Stimulated activated CD4-positive, alpha-beta T cell treated with anti-CD3 and anti-CD28 coated beads, Interleukin-12 subunit alpha, Interleukin-12 subunit beta, amount 100 ng/mL, for 4 hours (primary cell): ENCODE measurements around the gene ITPR1.
"Not testable (repeated sequence)": the region's sequence is repeated elsewhere in the genome, so short reads cannot be mapped to it uniquely, and the experiment has no call there.

Experiments used
- DNase-seq: peaks from one replicate; pipeline ENCODE4 v3.0.0-alpha.2; 2020

The ITPR1 gene

GRCh38 chr3:4749567-4750002, 256.4 kb downstream of the ITPR1 start:
- no peak for DNase-seq

- no peak for DNase-seq
Observed at GRCh38 chr3:4750306-4750968, 257.3 kb downstream of the ITPR1 start.

DNA sequence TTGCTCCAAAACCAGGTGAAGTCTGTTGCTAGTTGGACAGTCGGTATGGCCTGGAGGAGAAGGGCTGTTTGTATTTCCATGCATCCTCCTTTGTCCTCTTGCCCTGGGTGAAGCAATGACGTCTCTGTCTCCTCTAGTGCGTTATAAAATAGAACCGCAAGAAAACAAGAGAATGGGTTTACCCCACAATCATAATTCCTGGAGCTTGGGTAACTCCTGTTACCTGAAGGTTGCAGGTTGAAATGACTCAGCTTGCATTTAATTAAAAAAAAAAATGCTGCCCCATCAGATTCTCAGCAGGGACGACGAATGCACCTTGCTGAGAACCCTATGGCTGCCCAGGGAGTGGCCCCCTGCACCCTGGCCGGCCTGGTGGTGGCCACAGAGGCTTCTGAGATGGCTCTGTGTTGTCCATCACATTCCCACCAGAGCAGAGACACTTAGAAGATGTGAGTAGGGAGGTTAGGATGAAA, 257.9 kb downstream of the ITPR1 start:
- no peak for DNase-seq

DNA sequence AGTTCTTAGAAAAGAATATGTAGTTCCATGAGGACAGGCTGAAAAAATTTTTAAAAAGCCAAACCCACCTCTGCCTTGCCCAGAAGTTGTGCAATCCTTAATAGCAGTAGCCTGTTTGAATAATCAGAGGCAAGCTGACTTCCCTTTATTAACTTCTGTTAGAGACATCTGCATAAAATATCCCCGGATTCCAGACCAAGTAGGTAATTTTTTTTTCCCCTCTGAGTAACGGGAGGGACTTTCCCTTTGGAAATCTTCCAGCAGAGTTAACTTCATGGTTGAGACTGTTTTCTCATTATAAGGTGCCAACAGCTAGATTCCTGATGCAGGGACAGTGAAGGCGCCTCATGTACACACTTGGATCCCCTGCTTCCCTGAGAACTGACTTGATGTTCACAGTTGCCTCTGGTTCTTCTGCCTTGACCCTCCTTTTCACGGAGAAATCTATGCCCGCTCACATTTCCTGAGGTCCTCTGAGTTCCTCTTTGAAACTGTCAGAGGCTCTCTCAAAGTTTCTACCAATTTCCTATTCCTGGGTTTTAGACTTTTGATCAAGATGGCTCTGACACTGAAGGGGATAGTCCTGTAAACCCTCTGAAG, 258.5 kb downstream of the ITPR1 start:
- DNase-seq = no peak

GRCh38 chr3:4752201-4753072, 259.3 kb downstream of the ITPR1 start:
- no peak for DNase-seq

DNA sequence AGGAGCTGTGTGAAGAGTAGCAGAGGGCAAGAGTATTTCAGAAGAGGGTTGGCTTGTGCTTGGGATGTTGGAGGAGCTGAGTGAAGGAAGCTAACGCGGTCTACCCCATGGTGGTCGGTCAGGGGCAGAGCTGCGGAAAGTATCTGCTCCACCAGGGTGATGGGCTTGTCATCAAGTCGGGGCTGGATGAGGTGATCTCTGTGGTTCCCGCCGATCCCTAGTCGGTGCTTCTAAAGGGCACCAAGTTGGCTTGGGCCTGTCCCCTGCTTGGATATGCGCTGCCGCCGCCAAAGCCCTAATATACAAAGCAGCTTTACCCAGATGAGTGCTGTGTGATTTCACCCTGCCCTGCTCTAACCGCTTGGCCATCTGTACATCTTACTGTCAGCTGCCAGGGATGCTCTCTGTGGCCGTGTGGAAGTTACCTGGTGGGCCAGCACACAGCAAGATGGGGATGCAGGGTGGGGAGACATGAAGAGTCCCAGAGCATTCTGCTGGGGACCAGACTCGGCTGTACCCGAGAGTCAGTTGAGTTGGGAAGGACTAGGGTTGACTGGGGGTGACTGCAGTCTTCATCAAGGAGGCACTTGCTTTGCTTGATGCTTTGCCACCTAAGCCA, 260.0 kb downstream of the ITPR1 start:
- no peak for DNase-seq

DNA sequence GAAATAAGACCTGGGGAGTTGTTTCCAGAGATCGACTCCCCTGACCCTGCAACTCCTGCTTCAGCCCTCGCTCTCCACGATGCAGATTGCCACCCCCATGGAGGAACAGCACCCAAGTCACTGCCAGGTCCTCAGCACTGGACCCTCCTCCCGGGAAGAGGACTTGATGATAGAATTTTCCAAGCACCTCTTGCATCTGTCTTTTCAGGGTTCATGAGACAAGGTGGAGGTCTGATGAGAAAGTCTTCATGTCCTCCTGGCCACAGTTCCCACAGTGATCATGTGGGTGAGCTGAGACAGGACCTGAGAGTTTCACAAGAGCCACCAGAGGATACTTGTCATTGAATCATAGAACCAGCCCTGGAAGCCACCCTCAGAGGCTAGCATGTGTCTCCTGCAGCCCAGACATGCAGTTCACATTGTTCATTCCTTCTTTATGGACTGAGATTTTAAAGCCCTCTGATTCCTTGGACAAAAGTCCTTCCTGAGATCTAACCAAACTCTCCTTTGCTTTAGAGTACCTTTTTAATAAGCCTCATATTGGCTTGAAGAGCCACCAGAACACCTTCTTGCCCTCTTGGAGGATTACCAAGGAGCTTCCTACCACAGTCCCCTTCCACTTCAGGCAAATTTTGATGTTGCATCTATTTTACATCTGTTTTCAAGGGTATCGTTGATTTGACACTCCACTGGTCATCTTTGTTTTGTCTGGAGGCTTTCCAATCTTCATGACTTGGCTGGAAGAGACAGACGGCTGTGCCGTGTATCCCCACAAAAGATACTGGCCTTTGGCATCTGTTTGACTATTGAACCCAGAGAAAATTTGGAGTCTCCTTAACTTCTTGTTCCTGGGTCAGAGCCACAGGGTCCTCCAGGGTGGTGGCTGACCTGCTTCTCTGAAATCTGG, 261.3 kb downstream of the ITPR1 start:
- no peak for DNase-seq

DNA sequence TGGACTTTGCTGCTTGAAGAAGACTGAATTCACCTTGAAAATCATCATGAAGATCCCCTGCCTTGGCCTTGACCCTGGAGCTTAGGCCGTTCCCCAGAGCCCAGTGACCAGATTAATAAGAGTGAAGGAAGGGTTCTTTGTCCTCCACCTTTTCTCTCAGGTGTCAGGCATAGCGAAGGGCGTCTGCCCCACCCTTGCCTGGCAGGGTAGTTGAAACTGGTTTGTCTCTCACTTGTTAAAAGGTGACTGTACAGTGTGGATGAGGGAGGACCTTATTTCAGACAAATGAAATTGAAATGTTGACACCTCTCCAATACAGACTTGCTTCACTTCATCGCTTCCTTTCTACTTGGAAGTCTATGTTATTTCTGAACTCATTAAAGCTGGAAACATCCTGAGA, 262.4 kb downstream of the ITPR1 start:
- DNase-seq = no peak

DNA sequence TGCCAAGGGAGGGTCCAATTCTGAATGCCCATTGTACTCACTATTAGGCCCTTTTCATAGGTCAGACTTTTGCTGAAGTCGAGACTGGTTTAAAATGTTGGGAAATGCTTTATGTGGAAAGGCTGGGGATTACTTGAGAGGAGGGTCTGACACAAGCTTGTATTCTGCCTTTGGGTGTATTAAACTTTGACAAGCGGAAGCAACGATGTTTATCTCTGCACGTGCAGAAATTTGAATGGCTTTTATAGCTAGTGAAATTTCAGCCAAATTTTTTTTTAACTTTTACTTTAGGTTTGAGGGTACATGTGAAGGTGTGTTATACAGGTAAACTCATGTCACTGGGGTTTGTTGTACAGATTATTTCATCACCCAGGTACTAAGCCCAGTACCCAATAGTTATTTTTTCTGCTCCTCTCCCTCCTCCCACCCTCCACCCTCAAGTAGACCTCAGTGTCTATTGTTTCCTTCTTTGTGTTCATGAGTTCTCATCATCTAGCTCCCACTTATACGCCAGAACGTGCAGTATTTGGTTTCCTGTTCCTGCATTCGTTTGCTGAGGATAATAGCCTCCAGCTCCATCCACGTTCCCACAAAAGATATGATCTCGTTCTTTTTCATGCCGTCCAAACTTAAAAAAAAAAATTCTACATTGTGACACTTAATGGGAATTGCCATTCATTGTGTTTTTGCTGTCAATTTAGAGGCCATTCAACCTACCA, 263.1 kb downstream of the ITPR1 start:
- no peak for DNase-seq

GRCh38 chr3:4756855-4757574, 263.9 kb downstream of the ITPR1 start:
- no peak for DNase-seq

- DNase-seq = no peak
Observed at GRCh38 chr3:4757575-4758248, 264.6 kb downstream of the ITPR1 start.

- no peak for DNase-seq
Observed at GRCh38 chr3:4758249-4758860, 265.2 kb downstream of the ITPR1 start.

DNA sequence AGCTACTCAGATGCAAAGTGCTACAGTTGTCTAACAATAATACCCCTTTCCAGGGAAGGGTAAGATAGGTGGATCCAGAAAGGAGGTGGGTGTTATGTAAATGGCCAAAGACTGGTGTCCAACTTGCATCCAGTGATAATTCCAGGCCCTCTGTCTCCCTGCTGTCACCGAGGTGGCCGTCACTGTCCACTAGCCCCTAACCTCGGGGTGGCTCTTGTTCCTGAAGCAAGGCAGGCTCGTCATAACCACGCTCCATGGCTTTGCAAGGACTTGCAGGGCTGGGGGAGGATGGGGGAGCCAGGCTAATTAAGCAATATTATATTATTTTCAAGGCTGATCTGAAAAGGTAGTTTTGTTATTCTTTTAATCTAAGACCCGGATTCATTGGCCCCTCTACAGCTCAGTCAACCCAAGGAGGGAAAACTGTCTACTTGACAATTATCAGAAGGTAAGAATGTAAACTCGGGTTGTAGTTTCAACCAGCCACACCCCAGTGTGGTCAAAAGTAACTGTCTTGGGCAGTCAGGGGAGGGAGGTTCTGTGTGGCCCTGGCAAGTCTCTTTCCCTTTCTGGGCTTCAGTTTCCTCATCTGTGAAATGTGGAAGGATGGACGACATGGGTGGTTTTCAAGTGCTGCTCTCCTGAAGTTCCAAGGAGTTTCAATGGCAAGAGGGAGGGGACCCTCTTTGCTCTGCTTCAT, 266.0 kb downstream of the ITPR1 start:
- no peak for DNase-seq

GRCh38 chr3:4759689-4760312, 266.7 kb downstream of the ITPR1 start:
- no peak for DNase-seq

DNA sequence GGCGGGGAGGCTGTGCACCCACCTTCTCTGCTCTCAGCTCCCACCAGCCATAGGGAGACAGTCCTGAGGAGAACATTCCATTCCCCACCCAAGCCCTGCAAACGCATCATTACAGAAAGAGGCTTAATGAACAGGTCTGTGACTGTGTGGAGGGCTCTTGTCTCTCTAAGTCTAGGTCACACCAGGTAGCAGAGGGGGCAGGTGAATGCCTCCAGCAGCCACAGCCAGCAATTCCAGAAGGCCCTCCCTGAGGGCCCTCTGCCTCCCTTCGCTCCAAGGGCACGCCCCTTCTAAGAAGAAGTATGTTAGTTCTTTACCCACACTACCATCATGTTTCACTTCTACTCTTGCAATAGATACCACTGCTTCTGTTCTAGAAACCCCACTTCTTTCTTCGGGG, 268.6 kb downstream of the ITPR1 start:
- DNase-seq = no peak

GRCh38 chr3:4762481-4763230, 269.5 kb downstream of the ITPR1 start:
- DNase-seq = not testable (repeated sequence)

DNA sequence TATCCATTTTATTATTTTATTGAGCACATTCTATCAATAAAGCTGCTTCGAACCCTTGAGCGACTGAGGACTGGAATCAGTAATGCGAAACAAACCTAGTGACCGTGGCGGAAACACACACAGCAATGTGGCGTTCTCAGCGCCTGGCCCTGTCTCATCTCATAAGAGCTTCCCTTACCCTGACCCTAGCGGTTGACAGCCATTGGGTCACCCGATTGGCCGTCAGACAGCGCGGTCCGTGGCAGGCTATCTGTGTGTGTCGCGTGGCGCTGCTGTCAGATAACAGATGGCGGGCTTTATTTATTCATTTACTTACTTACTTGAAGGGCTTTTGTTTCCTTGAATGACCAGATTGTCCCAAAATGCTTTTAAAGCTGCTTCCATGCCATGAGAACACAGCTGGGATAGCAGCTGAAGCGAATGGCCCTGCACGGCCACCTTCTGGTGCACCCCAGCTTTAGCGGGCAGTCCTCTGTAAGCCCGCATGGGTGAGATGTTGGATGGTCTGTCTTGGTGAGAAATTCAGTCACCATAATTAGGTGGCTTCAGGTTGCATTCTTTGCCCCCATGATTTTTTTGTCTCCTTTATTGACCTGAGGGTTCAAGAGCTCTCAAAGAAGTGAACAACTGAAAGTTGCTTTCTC, 270.6 kb downstream of the ITPR1 start:
- no peak for DNase-seq
